ENCODE measurements around the gene AARS2. TPM values are rescaled to one million over a fixed set of nuclear protein-coding genes. Genes with fewer than 3 reads are reported as not detected.

AARS2 gene
- total RNA-seq, 1 donor from 2014 or later: 23.0 TPM

DNA sequence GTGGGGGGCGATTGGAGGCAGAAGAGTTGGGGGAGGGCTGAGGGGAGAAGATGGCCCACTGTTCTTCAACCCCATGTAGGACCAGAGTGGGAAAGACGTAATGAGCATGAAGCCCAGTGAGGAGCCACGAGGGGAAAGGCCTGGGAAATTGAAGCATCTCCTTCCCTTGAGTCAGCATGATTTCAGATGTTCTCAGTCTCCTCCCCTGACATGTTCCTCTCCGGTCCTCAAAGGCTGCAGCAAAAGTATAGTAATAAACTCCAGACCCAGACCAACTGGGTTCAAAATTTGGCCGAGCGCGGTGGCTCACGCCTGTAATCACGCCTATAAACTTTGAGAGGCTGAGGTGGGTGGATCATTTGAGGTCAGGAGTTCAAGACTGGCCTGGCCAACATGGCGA is 45.9 kb downstream of the AARS2 start:
- Mint-ChIP-seq H3K36me3 (ENCODE audit: low read depth) (peaks cover 8% of the 10 kb centered on the region), H3K9me3 (no peaks in the 10 kb centered on the region), H3K4me1 (ENCODE audit: low read depth) (peaks cover 51% of the 10 kb centered on the region), H3K27ac (no peak overlapping the region), H3K4me3 (no peak overlapping the region), H3K27me3 (ENCODE audit: insufficient read depth) (peaks cover 27% of the 10 kb centered on the region)
- intact Hi-C loops (cut with micrococcal nuclease): no loop called here
- DNase-seq (ENCODE audit: low spot score): no peak

DNA sequence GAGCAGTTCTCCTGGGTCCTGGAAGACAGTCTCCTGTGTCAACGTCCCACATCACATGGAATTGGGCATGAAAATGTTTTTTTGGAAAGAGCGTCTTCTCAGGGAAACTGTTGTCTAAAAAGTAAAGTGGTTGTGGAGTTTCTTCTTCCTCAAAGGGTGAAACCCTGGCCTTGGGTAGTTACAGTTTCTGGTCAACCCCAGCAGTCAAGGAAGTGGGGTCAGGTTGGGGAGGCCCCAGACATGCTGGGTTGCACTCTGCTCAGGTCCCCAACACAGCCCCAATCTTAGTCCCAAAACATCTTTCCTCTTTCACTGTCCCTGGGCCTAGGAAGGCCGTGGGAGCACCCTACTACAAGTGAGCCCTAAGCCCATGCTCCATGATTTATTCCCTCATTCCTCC is 46.8 kb downstream of the AARS2 start:
- peaks cover 19% of the 10 kb centered on the region for H3K27me3 Mint-ChIP-seq (ENCODE audit: insufficient read depth)
- peaks cover 60% of the 10 kb centered on the region for H3K4me1 Mint-ChIP-seq (ENCODE audit: low read depth)
- DNase-seq (ENCODE audit: low spot score): no peak
- intact Hi-C loops (cut with micrococcal nuclease): no loop called here
- peaks cover 8% of the 10 kb centered on the region for H3K36me3 Mint-ChIP-seq (ENCODE audit: low read depth)
- no peaks in the 10 kb centered on the region for H3K9me3 Mint-ChIP-seq
- peak overlapping the region; percentile 63 for H3K4me3 Mint-ChIP-seq
- peak overlapping the region; percentile 76 for H3K27ac Mint-ChIP-seq

DNA sequence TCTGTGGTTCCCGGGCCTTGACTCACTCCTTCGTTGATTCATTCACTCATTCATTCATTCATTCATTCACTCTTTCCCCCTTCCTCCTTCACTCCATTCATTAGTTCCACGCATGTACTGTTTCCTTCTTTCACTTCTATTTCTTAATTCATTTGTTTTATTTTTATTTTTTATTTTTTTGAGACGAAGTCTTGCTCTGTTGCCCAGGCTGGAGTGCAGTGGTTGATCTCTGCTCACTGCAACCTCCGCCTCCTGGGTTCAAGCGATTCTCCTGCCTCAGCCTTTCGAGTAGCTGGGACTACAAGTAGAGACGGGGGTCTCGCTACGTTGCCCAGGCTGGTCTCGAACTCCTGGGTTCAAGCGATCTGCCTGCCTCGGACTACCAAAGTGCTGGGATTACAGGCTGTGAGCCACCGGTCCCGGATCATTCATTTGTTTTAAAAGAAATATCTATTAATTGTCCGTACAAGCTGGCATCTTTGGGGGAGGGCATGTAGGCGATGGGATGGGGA is 47.4 kb downstream of the AARS2 start:
- intact Hi-C loops (cut with micrococcal nuclease): loop anchor here (1.0 to 2.0 kb wide), 5 partner anchors 8 to 139 kb away; partner anchors contain the start of genes CDC5L, HSP90AB1, MRPL14 and SLC35B2
- peaks cover 66% of the 10 kb centered on the region for H3K4me1 Mint-ChIP-seq (ENCODE audit: low read depth)
- peaks cover 15% of the 10 kb centered on the region for H3K27me3 Mint-ChIP-seq (ENCODE audit: insufficient read depth)
- H3K27ac Mint-ChIP-seq: peak overlapping the region; percentile 89
- H3K9me3 Mint-ChIP-seq: no peaks in the 10 kb centered on the region
- H3K4me3 Mint-ChIP-seq: peak overlapping the region; percentile 98
- H3K36me3 Mint-ChIP-seq (ENCODE audit: low read depth): peaks cover 13% of the 10 kb centered on the region
- DNase-seq (ENCODE audit: low spot score): no peak

DNA sequence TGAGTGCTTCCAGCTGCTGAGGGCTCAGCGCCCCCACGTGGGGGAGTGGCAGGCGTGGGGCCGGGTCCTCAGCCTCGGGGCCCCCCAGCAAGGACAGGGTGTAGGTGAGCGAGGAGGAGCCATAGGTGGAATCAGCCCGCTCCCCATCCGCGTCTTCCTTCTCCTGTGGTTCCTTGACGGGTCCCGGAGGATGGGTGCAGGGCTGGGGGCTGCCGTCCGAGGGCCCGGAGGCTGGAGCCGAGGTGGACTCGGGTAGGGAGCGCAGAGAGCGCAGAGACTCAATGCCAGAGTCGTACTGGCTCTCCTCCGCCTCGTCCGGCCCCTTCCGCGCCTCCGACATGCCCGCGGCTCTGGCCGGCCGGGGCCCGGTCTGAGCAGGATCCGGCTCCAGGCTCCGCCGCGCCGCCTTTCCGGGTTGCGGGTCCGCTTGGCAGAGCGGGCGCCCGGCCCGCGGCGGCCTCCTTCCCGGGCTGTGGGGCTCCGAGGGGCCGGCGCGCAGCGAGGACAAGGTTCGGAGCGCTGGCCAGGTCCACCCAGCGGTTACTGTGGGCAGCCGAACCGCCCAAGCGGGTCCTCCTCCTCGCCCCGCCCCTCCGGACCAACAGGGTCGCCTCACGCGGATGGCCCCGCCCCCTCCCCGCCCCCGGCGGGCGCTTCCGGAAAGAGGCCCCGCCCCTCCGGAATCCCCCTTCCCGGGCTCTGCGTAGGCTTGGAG is 48.0 kb downstream of the AARS2 start, which contains the start of gene NFKBIE:
Gene NFKBIE (minus strand): TSS at position 545 of the 715 bp plus-strand sequence. CDS start 205 bp downstream, at position 340.
- intact Hi-C loops (cut with micrococcal nuclease): loop anchor here (1.0 to 2.0 kb wide), 5 partner anchors 8 to 138 kb away; partner anchors contain the start of genes CDC5L, HSP90AB1, MRPL14 and SLC35B2
- peak; percentile 93 for DNase-seq (ENCODE audit: low spot score)
- peaks cover 66% of the 10 kb centered on the region for H3K4me1 Mint-ChIP-seq (ENCODE audit: low read depth)
- H3K27ac Mint-ChIP-seq: peak within 1 kb of the TSS; percentile 95
- H3K27me3 Mint-ChIP-seq (ENCODE audit: insufficient read depth): peaks cover 15% of the 10 kb centered on the region
- H3K4me3 Mint-ChIP-seq: peak within 1 kb of the TSS; percentile 98
- peaks cover 15% of the 10 kb centered on the region for H3K36me3 Mint-ChIP-seq (ENCODE audit: low read depth)
- no peaks in the 10 kb centered on the region for H3K9me3 Mint-ChIP-seq

DNA sequence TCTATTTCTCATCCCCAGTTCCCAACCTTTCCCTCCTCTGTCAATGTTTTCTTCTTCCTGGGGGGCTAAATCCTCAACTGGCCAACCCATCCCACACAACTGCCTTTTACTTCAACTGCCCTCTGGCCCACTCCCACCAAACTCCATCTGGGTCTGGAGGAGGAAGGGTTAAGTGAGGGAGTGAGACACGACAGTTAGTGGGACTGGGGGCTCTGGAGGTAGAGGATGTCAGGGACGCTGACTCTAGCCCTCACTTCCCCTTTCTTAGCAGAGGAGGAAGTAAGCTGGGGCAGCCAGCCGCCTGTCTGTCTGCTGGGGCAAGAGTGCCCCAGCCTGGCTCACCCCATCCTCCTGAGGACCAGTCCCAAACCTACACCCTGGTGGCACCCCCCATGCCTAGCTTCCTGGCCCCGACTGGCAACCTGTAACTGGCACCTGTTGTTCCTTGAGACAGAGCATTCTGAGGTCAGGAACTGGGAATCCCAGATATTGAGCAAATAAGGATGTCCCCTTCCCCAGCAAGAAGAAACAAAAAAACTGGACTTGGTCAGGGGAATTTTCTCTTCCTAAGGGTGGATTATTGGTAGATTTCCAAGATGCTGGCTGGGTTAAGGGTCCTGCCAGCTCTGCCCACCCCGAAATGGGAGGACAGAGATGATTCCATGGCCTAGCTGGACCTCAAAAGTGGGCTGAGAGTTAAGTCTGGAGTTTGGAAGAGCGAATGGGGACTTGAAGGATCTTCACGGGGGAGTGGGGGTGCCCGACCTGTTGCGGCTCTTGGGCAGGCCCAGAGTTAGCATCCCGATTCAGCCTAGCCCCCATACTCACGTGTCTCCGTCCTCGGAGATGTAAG is 48.8 kb downstream of the AARS2 start:
- H3K36me3 Mint-ChIP-seq (ENCODE audit: low read depth): peaks cover 15% of the 10 kb centered on the region
- DNase-seq (ENCODE audit: low spot score): no peak

DNA sequence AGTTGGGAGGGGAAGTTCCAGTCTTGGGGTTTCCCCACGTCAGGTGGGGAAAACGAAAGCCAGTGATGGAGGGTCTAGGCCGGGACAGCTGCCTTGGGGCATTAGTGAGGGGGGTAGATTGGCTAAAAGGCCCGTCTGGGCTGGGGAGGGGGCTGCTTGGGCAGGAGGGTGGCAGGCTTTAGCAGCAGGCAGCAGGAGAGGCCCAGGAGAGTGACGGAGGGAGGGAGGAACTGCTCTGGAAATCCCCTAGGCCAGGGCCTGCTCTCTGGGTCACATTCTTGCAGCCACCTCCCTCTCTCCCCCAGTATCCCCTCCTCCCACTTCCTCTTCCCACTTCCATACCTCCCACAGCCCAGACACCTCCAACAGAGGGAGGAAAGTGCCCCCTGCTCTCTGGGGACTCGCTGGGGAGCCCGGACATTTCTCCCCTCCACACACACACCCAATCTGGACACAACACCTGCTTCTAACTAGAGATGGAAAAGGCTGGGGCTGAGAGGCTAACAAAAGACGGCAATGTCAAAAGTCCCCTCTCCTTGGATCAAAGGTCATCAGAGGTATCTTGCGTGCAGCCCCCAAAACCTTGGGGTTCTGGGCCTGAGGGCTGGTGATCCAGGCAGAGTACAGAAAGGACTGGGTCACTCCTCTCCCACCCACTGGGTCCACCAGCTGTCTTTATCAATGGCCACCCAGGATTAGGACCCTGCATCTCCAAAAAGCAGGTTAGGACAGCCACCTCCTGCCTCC is 49.6 kb downstream of the AARS2 start:
- Mint-ChIP-seq H3K36me3 (ENCODE audit: low read depth) (peaks cover 22% of the 10 kb centered on the region), H3K27ac (peak overlapping the region; percentile 95), H3K9me3 (no peaks in the 10 kb centered on the region), H3K4me1 (ENCODE audit: low read depth) (peaks cover 63% of the 10 kb centered on the region), H3K4me3 (peak overlapping the region; percentile 98), H3K27me3 (ENCODE audit: insufficient read depth) (no peaks in the 10 kb centered on the region)
- DNase-seq (ENCODE audit: low spot score): no peak
- intact Hi-C loops (cut with micrococcal nuclease): loop anchor here (1.0 to 2.0 kb wide), 3 partner anchors 25 to 137 kb away; partner anchors contain the start of genes MRPL14, SLC29A1 and TMEM63B

More for the DNA sequence above, 48.8 kb downstream of the AARS2 start:
- Mint-ChIP-seq H3K27ac (peak overlapping the region; percentile 95), H3K9me3 (no peaks in the 10 kb centered on the region), H3K4me1 (ENCODE audit: low read depth) (peaks cover 59% of the 10 kb centered on the region), H3K27me3 (ENCODE audit: insufficient read depth) (peaks cover 8% of the 10 kb centered on the region), H3K4me3 (peak overlapping the region; percentile 98)
- intact Hi-C loops (cut with micrococcal nuclease): loop anchor here (1.0 to 2.0 kb wide), 6 partner anchors 7 to 138 kb away; partner anchors contain the start of genes CDC5L, HSP90AB1, MRPL14 and SLC29A1

DNA sequence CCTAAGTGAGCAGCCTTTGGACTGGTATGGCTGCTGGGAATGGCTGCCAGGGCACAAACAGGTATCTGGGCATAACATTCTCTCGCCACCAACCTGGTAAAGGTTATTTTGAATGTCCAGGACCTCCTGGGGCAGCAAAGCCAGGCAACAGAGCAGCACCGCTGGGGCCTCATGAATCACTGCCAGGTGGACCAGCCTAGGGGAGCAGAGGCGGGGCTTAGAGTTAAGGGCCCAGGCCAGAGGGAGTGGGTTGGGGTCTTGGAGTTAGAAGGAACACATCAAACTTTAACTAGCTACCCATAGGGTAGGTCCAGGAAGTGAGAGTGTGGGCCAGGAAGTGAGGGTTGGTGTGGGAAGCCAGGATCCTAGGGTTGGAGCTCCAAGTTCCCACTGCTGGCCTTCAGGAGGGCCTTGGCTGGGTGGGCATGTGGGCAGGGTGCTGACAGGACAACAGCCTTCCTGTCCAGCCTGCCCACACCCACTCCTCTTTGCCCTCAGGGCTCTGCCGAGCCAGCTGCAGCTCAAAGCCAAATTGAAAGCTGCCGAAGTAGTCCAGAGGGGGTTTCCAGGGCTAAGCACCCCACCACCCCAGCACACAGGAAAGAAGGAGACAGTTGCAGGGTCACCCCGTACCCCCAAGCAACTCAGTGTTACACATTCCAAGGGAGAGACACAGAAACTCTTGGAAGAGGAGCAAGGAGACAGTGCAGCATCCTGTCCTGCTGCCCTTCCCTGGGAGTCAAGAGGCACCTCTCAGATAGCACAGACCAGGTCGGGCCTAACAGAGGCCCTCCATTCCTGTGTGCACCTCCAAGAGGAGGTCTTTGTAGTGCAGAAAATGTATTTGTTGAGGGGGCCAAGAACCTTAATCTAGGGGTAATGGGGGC is 50.4 kb downstream of the AARS2 start:
- H3K4me3 Mint-ChIP-seq: peak overlapping the region; percentile 98
- no peak for DNase-seq (ENCODE audit: low spot score)
- peaks cover 30% of the 10 kb centered on the region for H3K36me3 Mint-ChIP-seq (ENCODE audit: low read depth)
- H3K27me3 Mint-ChIP-seq (ENCODE audit: insufficient read depth): no peaks in the 10 kb centered on the region
- H3K4me1 Mint-ChIP-seq (ENCODE audit: low read depth): peaks cover 68% of the 10 kb centered on the region
- intact Hi-C loops (cut with micrococcal nuclease): no loop called here
- H3K9me3 Mint-ChIP-seq: no peaks in the 10 kb centered on the region
- peak overlapping the region; percentile 95 for H3K27ac Mint-ChIP-seq

DNA sequence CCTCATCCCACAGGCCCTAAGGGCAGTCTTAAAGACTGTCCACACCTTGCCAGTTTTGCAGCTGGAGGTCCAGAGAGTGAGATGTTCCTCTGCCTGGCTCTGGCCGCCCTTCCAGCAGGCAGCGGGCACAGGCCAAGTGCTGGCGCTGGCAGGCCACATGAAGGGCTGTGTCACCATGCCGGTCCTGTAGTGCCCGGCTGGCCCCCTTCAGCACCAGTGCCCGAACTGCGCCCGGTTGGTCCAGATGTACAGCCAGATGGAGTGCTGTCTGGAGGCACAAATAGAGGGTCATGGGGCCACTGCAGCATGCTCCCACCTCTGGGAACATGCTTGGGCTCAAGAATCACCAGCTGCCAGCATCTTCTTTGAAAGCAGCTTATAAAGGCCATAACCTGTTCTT is 51.6 kb downstream of the AARS2 start:
- intact Hi-C loops (cut with micrococcal nuclease): no loop called here
- H3K4me1 Mint-ChIP-seq (ENCODE audit: low read depth): peaks cover 65% of the 10 kb centered on the region
- no peaks in the 10 kb centered on the region for H3K9me3 Mint-ChIP-seq
- no peaks in the 10 kb centered on the region for H3K27me3 Mint-ChIP-seq (ENCODE audit: insufficient read depth)
- no peak overlapping the region for H3K27ac Mint-ChIP-seq
- peaks cover 32% of the 10 kb centered on the region for H3K36me3 Mint-ChIP-seq (ENCODE audit: low read depth)
- H3K4me3 Mint-ChIP-seq: no peak overlapping the region
- DNase-seq (ENCODE audit: low spot score): no peak

DNA sequence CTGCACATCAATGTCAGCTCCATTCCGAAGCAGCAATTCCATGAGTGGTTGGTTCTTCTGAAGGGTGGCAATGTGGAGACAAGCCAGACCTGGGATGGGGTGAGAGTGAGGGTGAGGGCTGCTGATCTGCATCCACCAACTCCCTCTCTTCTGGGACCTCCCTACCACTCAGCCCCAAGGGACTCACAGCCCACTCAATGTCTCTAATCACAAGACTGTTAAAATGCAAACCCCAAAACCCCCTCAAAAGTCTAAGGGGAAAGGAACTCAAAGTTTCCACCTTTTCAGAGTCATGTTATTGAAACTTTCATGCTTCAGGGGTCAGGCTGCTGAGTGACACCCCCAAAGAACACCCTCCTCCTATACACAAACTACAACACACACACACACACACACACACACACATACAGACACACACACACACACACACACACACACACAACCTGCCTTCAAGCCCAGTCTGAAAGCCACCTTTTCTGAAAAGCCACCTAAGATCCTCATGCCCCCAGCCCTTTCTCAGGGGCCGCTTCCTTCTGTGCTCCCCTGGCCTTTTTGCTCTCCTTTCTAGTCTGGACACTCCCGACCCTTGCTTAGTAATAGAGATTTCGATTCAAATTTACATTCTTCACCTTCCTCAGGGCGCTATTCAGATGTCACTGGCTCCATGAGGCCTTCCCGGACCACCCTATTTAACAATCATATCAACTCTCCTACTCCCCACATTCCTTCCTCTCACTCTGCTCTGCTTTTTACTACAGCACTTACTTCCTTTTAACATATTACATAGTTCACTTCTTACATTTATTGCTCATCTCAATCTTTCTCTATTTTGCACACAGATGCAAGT is 52.5 kb downstream of the AARS2 start:
- DNase-seq (ENCODE audit: low spot score): no peak
- intact Hi-C loops (cut with micrococcal nuclease): no loop called here
- Mint-ChIP-seq H3K9me3 (no peaks in the 10 kb centered on the region), H3K27me3 (ENCODE audit: insufficient read depth) (no peaks in the 10 kb centered on the region), H3K4me1 (ENCODE audit: low read depth) (peaks cover 65% of the 10 kb centered on the region), H3K27ac (peak overlapping the region; percentile 38), H3K4me3 (peak overlapping the region; percentile 10), H3K36me3 (ENCODE audit: low read depth) (peaks cover 37% of the 10 kb centered on the region)

DNA sequence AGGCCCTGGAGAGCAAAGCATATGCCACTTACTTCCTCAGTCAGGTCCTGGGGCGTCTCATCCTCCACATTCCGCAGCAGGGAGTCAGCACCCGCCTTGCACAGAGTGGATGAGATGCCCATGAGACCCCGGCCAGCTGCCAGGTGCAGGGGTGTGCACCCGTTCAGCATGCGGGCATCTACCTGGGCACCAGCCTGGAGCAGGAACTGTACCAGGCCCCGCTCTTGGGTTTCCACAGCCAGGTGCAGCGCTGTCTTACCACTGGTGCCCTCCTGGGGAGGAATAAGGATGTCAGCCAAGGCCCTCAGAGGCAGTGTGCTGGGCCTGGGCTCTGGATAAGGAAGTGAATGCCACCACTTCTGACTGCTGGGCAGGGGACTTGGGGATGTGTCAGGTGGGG is 53.1 kb downstream of the AARS2 start:
- no peak overlapping the region for H3K27ac Mint-ChIP-seq
- peaks cover 70% of the 10 kb centered on the region for H3K4me1 Mint-ChIP-seq (ENCODE audit: low read depth)

DNA sequence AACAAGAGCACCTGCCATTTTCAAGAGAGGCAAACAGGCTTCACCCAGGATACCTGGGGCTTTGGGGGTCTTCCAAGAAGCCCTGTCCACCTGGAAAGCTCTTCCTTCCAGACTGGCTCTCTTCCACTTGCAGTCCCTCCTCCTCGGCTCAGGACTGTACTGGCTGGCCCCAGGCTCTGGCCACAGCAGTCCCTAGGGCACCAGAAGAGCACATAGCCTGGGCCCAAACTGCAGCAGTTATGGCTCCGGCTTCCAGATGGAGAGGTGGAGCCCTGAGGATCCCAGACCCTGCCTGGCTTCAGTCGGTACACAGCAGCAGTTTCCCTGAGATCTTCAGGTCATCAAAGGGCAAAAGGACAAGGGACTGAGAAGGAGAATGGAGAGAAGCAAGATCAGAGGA is 54.2 kb downstream of the AARS2 start:
- Mint-ChIP-seq H3K9me3 (no peaks in the 10 kb centered on the region), H3K36me3 (ENCODE audit: low read depth) (peaks cover 47% of the 10 kb centered on the region), H3K27ac (peak overlapping the region; percentile 81), H3K4me3 (peak overlapping the region; percentile 84), H3K27me3 (ENCODE audit: insufficient read depth) (no peaks in the 10 kb centered on the region), H3K4me1 (ENCODE audit: low read depth) (peaks cover 76% of the 10 kb centered on the region)
- DNase-seq (ENCODE audit: low spot score): no peak
- intact Hi-C loops (cut with micrococcal nuclease): no loop called here

More for the DNA sequence above, 53.1 kb downstream of the AARS2 start:
- no peak overlapping the region for H3K4me3 Mint-ChIP-seq
- no peaks in the 10 kb centered on the region for H3K27me3 Mint-ChIP-seq (ENCODE audit: insufficient read depth)
- H3K9me3 Mint-ChIP-seq: no peaks in the 10 kb centered on the region
- intact Hi-C loops (cut with micrococcal nuclease): no loop called here
- H3K36me3 Mint-ChIP-seq (ENCODE audit: low read depth): peaks cover 44% of the 10 kb centered on the region
- no peak for DNase-seq (ENCODE audit: low spot score)

All from activated T-helper 1 cell treated with anti-CD3 and anti-CD28 coated beads, Interleukin-12 subunit alpha, Interleukin-12 subunit beta, Interleukin-2, Interleukin-4 antibody, amounts not matched to agents 30 ng/mL and 10 ng/mL and 1 ng/mL, durations not matched to agents 14 hours and 24 hours and 36 hours (primary cell).